ENCODE results near the gene KCNJ6. TPM values are rescaled to one million over a fixed set of nuclear protein-coding genes. Genes with fewer than 3 reads are reported as not detected.

KCNJ6 gene
- total and polyA plus RNA-seq, 8 donors, result 0.28 to 1.9 (median 0.55) TPM

DNA sequence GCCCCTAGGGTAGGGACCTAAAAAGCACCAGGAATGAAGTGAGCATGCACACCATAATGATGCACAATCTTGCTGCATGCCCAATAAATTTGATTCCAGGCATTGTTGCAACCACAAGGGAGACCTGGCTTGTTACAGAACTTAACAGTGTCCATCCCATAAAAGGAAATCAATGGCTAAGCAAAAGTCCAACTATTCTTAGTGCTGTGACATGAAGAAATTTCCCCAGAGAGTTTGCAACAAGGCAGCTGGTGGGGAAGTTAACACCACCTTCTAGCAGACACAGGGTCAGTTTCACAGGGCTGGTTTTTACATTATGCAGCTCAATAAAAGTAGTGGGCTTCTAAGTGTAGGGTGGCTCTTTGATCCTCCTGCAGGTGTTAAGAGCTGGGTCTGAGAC lies 221.1 kb downstream of the KCNJ6 start:
- Histone ChIP-seq H3K9me3 (no peaks in the 10 kb centered on the region), H3K27me3 (peaks cover 0 to 4% (median 0%) of the 10 kb centered on the region in 4 donors), H3K36me3 (no peaks in the 10 kb centered on the region), H3K27ac (no peak overlapping the region), H3K4me3 (no peak overlapping the region), H3K4me1 (no peaks in the 10 kb centered on the region)
- DNase-seq (no peak), ATAC-seq (no peak), FAIRE-seq (no peak)
- intact Hi-C loops (cut with DNase I), result loop anchor here in 1 of 3 donors (10.0 kb wide), 1 partner anchor 430 kb away; no protein-coding TSS in a partner anchor
- TF ChIP-seq, protein P1, sequence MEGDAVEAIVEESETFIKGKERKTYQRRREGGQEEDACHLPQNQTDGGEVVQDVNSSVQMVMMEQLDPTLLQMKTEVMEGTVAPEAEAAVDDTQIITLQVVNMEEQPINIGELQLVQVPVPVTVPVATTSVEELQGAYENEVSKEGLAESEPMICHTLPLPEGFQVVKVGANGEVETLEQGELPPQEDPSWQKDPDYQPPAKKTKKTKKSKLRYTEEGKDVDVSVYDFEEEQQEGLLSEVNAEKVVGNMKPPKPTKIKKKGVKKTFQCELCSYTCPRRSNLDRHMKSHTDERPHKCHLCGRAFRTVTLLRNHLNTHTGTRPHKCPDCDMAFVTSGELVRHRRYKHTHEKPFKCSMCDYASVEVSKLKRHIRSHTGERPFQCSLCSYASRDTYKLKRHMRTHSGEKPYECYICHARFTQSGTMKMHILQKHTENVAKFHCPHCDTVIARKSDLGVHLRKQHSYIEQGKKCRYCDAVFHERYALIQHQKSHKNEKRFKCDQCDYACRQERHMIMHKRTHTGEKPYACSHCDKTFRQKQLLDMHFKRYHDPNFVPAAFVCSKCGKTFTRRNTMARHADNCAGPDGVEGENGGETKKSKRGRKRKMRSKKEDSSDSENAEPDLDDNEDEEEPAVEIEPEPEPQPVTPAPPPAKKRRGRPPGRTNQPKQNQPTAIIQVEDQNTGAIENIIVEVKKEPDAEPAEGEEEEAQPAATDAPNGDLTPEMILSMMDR (IDR thresholded peaks at IDR 0.05), result no peak

DNA sequence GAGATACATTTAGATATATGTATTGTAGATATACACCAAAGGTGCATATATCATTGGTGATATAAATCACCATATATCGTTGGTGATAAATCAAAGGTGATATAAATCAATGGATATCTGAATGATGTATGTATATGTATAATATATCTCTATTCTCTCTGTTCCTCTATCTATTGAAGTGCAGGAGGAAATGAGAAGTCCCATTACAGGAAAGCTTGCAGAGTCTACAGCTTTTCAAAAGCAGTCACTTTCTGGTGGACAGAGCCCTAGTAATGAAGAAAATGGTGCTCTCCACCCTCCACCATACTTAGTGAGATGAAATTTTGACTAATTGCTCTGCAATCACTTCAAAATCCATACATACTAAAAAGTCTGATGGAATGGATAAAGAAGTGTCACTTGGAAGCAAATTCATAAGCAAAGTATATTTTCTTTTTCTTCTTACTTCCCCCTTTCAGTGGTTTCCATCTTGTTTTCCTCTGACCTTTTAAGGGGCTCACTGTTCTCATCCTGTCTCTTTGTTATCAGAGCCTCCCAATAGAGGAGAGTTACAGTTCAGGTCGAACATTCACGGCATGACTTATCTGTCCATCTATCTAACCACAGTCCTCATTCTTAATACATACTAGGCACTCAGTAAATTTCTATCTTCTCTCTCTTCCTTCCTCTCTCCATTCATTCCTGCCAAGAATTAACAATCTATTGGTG lies 227.2 kb downstream of the KCNJ6 start:
- H3K4me3 ChIP-seq, result no peak overlapping the region
- 58 to 60% methylated on average over 3 of the region's 3 CpGs for WGBS, 2 donors
- DNase-seq (no peak), FAIRE-seq (no peak), ATAC-seq (no peak)
- H3K4me1 ChIP-seq, result no peaks in the 10 kb centered on the region
- no peaks in the 10 kb centered on the region for H3K27me3 ChIP-seq
- TF ChIP-seq, protein P1 (IDR thresholded peaks at IDR 0.05), result no peak
- no peaks in the 10 kb centered on the region for H3K36me3 ChIP-seq
- no peak overlapping the region for H3K27ac ChIP-seq
- intact Hi-C loops (cut with DNase I), result no loop called here
- H3K9me3 ChIP-seq, result no peaks in the 10 kb centered on the region

DNA sequence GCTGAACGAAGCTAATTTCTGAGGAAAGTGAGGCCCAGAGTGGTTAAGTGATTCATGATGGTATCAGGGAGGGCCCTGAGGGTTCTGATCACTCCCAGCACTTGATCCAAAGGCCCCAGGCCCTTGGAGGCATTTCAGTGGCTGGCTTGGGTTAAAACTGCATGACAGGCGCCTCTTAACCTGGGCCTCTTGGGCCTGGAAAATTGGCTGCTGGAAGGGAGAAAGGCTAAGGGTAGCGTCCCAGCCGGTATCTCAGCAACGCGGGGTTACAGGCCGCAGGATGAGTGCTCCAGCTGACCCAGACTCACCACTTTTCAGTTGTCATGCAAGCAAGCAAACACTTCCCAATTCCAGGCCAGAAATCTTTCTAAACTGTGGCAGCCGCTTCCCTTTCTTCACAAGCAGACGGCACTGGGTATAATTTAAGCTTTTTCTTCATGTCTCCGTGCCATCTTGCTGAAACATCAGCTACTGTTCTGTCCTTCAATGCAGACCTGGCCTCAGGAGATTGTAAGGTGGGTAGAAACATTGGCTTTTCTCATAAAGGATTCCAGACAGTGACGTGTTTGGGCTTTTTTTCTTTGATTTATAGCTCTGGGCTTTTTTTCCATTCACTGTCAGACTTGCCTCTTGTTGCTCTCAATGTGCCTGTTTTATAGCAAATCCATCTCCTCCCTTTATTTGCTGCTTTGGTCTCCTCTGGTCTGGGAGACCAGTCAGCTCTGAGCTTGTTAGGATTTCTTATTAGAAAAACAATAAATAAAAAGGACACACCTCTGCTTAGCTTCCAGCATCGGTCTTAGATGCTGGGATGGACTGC lies 229.1 kb downstream of the KCNJ6 start:
- intact Hi-C loops (cut with DNase I), result no loop called here
- no peak for FAIRE-seq
- Histone ChIP-seq H3K27me3 (no peaks in the 10 kb centered on the region), H3K4me1 (no peaks in the 10 kb centered on the region), H3K9me3 (no peaks in the 10 kb centered on the region), H3K4me3 (no peak overlapping the region), H3K36me3 (no peaks in the 10 kb centered on the region), H3K27ac (no peak overlapping the region)
- WGBS, 2 donors, result 72 to 77% methylated on average over 12 of the region's 12 CpGs
- TF ChIP-seq, protein P1 (IDR thresholded peaks at IDR 0.05), result no peak
- peak in 1 of 6 donors; percentile 7 for DNase-seq
- peak in 3 of 4 donors; percentile 29 to 72 (median 59) for ATAC-seq

DNA sequence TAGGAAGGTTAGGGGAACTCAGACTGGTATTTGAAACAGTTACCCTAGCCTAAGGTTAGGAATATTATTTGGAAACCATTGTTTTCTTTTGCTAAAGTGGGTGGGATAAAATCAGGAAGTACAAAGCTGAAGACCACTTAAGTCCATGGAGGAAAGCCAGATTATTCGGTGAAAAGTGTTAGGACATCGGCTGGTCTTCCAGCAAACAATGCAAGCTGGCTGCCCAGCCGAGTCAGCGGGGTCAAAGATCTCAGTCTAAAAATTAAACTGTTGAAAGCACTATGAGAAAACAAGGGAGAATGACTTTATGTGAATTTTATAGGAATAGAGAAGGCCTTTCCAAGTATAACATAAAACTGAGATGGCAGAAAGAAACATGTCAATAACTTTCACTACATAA lies 231.7 kb downstream of the KCNJ6 start:
- no peak for FAIRE-seq

More for the DNA sequence above, 231.7 kb downstream of the KCNJ6 start:
- no peak overlapping the region for H3K4me3 ChIP-seq
- no peaks in the 10 kb centered on the region for H3K27me3 ChIP-seq
- ATAC-seq (no peak), DNase-seq (no peak)
- H3K9me3 ChIP-seq, result no peaks in the 10 kb centered on the region
- no peaks in the 10 kb centered on the region for H3K4me1 ChIP-seq
- TF ChIP-seq, protein P1 (IDR thresholded peaks at IDR 0.05), result no peak
- no peaks in the 10 kb centered on the region for H3K36me3 ChIP-seq
- intact Hi-C loops (cut with DNase I), result no loop called here
- WGBS, 2 donors, result 63 to 65% methylated on average over 4 of the region's 4 CpGs
- H3K27ac ChIP-seq, result no peak overlapping the region

All from pancreas (tissue), 10 donors.